Measurements from ENCODE around the gene FRS3. TPM values are rescaled to one million over a fixed set of nuclear protein-coding genes. Genes with fewer than 3 reads are reported as not detected.

Gene FRS3
- total and polyA plus RNA-seq, 2 of the 13 experiments (the other 11 are each of a cell fraction or from before 2014, with no cell fraction given) = 3.0 to 7.4 TPM

GRCh38 chr6:41787219-41787917 is 7.7 kb upstream of the FRS3 start, which contains the start of gene TOMM6 (continued):
- TF ChIP-seq GMEB2 (CRISPR knock-in tag; IDR thresholded peaks at IDR 0.05; ENCODE audit: low read depth) (peak; percentile 48; the same call in 1 of the 2 replicates), ZZZ3 (CRISPR knock-in tag; IDR thresholded peaks at IDR 0.05; ENCODE audit: borderline replicate concordance) (peak; percentile 41; the same call in 1 of the 2 replicates), MATR3 (CRISPR knock-in tag; IDR thresholded peaks at IDR 0.05) (no peak), ZNF720 (CRISPR knock-in tag; IDR thresholded peaks at IDR 0.05) (0 out of 2 replicates have a peak, but pooled peaks have one; percentile 12), HOXA5 (CRISPR knock-in tag; IDR thresholded peaks at IDR 0.05) (peak; percentile 90; the same call in 1 of the 2 replicates), ZNF143 (CRISPR knock-in tag; IDR thresholded peaks at IDR 0.05) (peak; percentile 77), ZNF530 (CRISPR knock-in tag; IDR thresholded peaks at IDR 0.05; ENCODE audit: low read depth) (no peak), CENPT (CRISPR knock-in tag; IDR thresholded peaks at IDR 0.05; ENCODE audit: low read depth) (peak; percentile 72; the same call in 1 of the 2 replicates), HMGA1 (CRISPR knock-in tag; conservative IDR thresholded peaks at IDR 0.05) (no peak), POLR2G (IDR thresholded peaks at IDR 0.05; ENCODE audit: low read depth, low read length) (peak; percentile 90), HNF4G (IDR thresholded peaks at IDR 0.05; ENCODE audit: borderline replicate concordance, low read depth, low read length) (no peak), HNF4G (CRISPR knock-in tag; IDR thresholded peaks at IDR 0.05; ENCODE audit: borderline replicate concordance, low read depth) (peak; percentile 64; the same call in 1 of the 2 replicates), ZNF644 (CRISPR knock-in tag; IDR thresholded peaks at IDR 0.05; ENCODE audit: low read depth) (no peak), ZNF75D (CRISPR knock-in tag; IDR thresholded peaks at IDR 0.05; ENCODE audit: borderline replicate concordance) (no peak)
